Smooth muscle cell (in vitro differentiated cells): Measurements from ENCODE around the gene FAM162B. TPM values are rescaled to one million over a fixed set of nuclear protein-coding genes. Genes with fewer than 3 reads are reported as not detected.

Experiments
- DNase-seq: peaks from one replicate; lab custom pipeline; 2025; ENCODE audit not compliant: unreplicated experiment; lab: John Stamatoyannopoulos, UW
- H2AFZ ChIP-seq: fragments of 200-600 bp; sonication (generic); 2 replicates; pipeline ENCODE4 v1.6.0; 2016; ENCODE audit warnings: antibody characterized with exemption, low read depth, mild to moderate bottlenecking
- H3F3A ChIP-seq: fragments of 200-600 bp; sonication (generic); 2 replicates; pipeline ENCODE4 v1.6.0; 2017; ENCODE audit warnings: antibody characterized with exemption, low read depth
- H3K27ac ChIP-seq: fragments of 200-600 bp; sonication (generic); 2 replicates; pipeline ENCODE4 v1.5.1; 2016; ENCODE audit warnings: low read depth, mild to moderate bottlenecking
- H3K27me3 ChIP-seq: fragments of 200-600 bp; sonication (generic); 2 replicates; pipeline ENCODE4 v1.6.1; 2016; ENCODE audit warnings: low read depth, mild to moderate bottlenecking
- H3K36me3 ChIP-seq: fragments of 200-600 bp; sonication (generic); 2 replicates; pipeline ENCODE4 v1.5.1; 2016; ENCODE audit warnings: low read depth
- H3K4me1 ChIP-seq: fragments of 200-600 bp; sonication (generic); 2 replicates; pipeline ENCODE4 v1.5.1; 2016; ENCODE audit warnings: low read depth
- H3K4me2 ChIP-seq: fragments of 200-600 bp; sonication (generic); 2 replicates; pipeline ENCODE4 v1.6.0; 2016; ENCODE audit warnings: mild to moderate bottlenecking
- H3K4me3 ChIP-seq: fragments of 200-600 bp; sonication (generic); 2 replicates; pipeline ENCODE4 v1.5.1; 2016; ENCODE audit warnings: mild to moderate bottlenecking
- H3K79me2 ChIP-seq: fragments of 200-600 bp; sonication (generic); 2 replicates; pipeline ENCODE4 v1.6.0; 2016; ENCODE audit warnings: low read depth, mild to moderate bottlenecking
- H3K9ac ChIP-seq: fragments of 200-600 bp; sonication (generic); 2 replicates; pipeline ENCODE4 v1.6.0; 2016; ENCODE audit warnings: low read depth
- H3K9me3 ChIP-seq: fragments of 200-600 bp; sonication (generic); replicated peaks from 2 replicates; pipeline ENCODE4 v1.5.1; 2016; ENCODE audit warnings: low read depth
- H4K20me1 ChIP-seq: fragments of 200-600 bp; sonication (generic); 2 replicates; pipeline ENCODE4 v1.6.0; 2016; ENCODE audit warnings: low read depth
- WGBS: methylation state at CpG from one replicate; pipeline ENCODE4 v1.1.7; 2016; ENCODE audit warnings: low lambda C conversion rate; 5-methylcytosine and 5-hydroxymethylcytosine counted together
- polyA plus RNA-seq: library from polyadenylated mRNA; unstranded; fragments of >200 nt; fragmentation: Nextera tagmentation; extraction: Ambion mirVana; gene quantifications from 2 replicates; pipeline ENCODE4 v1.2.1, GENCODE V29; 2016
- total RNA-seq: library from RNA; depleted of rRNA; stranded (reverse); fragments of >200 nt; gene quantifications from 2 replicates; pipeline ENCODE4 v1.2.3, GENCODE V29; 2014
- TF ChIP-seq, protein P1 (sequence below): fragments of 200-600 bp; sonication (generic); IDR thresholded peaks from 2 replicates; pipeline ENCODE4 v1.5.1; 2017; ENCODE audit warnings: borderline replicate concordance, mild to moderate bottlenecking, antibody characterized with exemption; ENCODE audit not compliant: insufficient read depth, poor library complexity, severe bottlenecking

Gene FAM162B
- total and polyA plus RNA-seq, 2 experiments from 2014 or later = 0.18 to 0.61 TPM

GRCh38 chr6:116797585-116797984, 32.1 kb upstream of the FAM162B start:
- H3K4me1 ChIP-seq = no peaks in the 10 kb centered on the region
- no peaks in the 10 kb centered on the region for H3F3A ChIP-seq
- H3K27me3 ChIP-seq = no peaks in the 10 kb centered on the region
- WGBS = 80% methylated on average over 2 of the region's 2 CpGs
- no peaks in the 10 kb centered on the region for H3K79me2 ChIP-seq
- H2AFZ ChIP-seq = no peak overlapping the region
- no peak overlapping the region for H3K4me3 ChIP-seq
- H3K27ac ChIP-seq = no peak overlapping the region
- DNase-seq = no peak
- H4K20me1 ChIP-seq = no peaks in the 10 kb centered on the region
- no peak overlapping the region for H3K9ac ChIP-seq
- H3K36me3 ChIP-seq = no peaks in the 10 kb centered on the region
- no peak overlapping the region for H3K4me2 ChIP-seq
- no peaks in the 10 kb centered on the region for H3K9me3 ChIP-seq
- TF ChIP-seq, protein P1, sequence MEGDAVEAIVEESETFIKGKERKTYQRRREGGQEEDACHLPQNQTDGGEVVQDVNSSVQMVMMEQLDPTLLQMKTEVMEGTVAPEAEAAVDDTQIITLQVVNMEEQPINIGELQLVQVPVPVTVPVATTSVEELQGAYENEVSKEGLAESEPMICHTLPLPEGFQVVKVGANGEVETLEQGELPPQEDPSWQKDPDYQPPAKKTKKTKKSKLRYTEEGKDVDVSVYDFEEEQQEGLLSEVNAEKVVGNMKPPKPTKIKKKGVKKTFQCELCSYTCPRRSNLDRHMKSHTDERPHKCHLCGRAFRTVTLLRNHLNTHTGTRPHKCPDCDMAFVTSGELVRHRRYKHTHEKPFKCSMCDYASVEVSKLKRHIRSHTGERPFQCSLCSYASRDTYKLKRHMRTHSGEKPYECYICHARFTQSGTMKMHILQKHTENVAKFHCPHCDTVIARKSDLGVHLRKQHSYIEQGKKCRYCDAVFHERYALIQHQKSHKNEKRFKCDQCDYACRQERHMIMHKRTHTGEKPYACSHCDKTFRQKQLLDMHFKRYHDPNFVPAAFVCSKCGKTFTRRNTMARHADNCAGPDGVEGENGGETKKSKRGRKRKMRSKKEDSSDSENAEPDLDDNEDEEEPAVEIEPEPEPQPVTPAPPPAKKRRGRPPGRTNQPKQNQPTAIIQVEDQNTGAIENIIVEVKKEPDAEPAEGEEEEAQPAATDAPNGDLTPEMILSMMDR = no peak

DNA sequence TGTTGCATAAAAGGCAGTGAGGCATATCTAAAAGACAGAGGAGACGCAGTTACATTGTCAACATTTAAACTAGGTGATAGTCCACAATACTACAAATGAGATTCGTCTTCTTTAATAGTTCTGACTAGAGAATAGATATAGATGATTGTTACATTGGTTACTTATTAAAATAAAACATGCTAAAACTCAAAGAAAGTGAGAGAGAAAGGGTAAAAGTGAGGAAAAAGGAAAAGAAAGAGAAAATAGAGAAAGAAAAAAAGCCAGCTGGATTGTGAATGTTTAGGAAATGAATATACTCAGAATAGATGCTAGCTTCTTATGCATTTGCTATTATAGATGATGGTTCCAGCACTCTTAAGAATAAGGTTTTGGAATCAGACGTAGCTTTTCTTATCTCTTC, 27.7 kb upstream of the FAM162B start:
- H3K79me2 ChIP-seq = no peaks in the 10 kb centered on the region
- 80% methylated on average over 3 of the region's 3 CpGs for WGBS
- H3K9ac ChIP-seq = no peak overlapping the region
- no peaks in the 10 kb centered on the region for H3K9me3 ChIP-seq
- H4K20me1 ChIP-seq = no peaks in the 10 kb centered on the region
- H3F3A ChIP-seq = no peaks in the 10 kb centered on the region
- H3K36me3 ChIP-seq = no peaks in the 10 kb centered on the region
- H3K27me3 ChIP-seq = no peaks in the 10 kb centered on the region
- TF ChIP-seq, protein P1 = no peak
- no peak overlapping the region for H3K4me2 ChIP-seq
- no peak overlapping the region for H3K27ac ChIP-seq
- H2AFZ ChIP-seq = no peak overlapping the region
- H3K4me1 ChIP-seq = no peaks in the 10 kb centered on the region
- no peak for DNase-seq
- no peak overlapping the region for H3K4me3 ChIP-seq

DNA sequence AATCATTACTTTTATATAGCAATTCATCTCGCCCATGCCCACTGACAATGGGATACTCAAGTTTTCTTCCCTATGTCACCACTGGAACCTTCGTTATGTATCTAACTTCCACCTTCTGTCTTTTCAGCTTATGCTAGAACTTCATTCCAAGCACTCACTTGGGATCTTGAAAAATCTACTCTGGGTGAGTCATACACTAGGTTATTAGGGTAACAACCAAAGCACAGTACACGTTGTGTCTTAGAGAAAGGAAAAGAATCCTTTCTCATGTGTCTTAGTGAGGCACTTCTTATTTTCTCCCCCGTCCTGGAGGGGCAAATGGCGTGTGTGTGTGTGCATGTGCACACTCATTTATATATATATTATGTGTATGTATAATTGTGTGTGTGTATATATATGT, 18.3 kb upstream of the FAM162B start:
- Histone ChIP-seq H3K27me3 (no peaks in the 10 kb centered on the region), H4K20me1 (no peaks in the 10 kb centered on the region), H3K4me2 (no peak overlapping the region), H2AFZ (no peak overlapping the region), H3K36me3 (no peaks in the 10 kb centered on the region), H3F3A (no peaks in the 10 kb centered on the region), H3K27ac (no peak overlapping the region), H3K4me1 (no peaks in the 10 kb centered on the region), H3K79me2 (no peaks in the 10 kb centered on the region), H3K9me3 (no peaks in the 10 kb centered on the region), H3K4me3 (no peak overlapping the region), H3K9ac (no peak overlapping the region)
- no peak for DNase-seq
- 66% methylated on average over 5 of the region's 5 CpGs for WGBS
- TF ChIP-seq, protein P1 = no peak

DNA sequence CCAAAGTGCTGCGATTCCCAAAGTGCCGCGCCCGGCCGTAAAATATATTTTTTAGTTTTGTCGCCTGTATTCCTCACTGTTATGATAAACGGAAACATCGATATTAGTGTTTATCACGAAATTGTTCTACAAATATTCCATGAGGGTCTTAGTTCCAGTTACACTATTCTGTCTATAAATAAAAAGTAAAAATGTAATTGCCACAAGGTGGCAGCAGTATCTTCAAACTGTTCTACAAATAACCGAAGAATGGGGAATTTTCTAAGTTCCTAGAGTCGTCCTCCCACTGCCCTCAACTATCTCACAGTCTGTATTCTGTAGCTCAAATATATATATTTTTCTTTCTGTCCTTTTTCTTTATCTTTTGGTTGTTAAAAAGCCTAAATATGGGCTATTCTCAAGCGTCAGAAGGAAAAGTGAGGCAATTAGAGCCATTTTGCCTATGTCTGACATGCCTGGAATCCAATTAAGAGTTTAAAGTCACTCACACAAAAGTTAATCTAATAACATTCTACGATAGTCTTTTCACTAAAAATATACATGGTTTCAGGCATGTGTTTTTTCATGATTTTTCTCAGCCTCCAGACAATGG, 14.2 kb upstream of the FAM162B start:
- H3F3A ChIP-seq = no peaks in the 10 kb centered on the region
- no peak overlapping the region for H3K9ac ChIP-seq
- H3K27me3 ChIP-seq = no peaks in the 10 kb centered on the region
- H3K36me3 ChIP-seq = no peaks in the 10 kb centered on the region
- H3K79me2 ChIP-seq = no peaks in the 10 kb centered on the region
- no peaks in the 10 kb centered on the region for H4K20me1 ChIP-seq
- no peak overlapping the region for H3K4me3 ChIP-seq
- H3K4me1 ChIP-seq = no peaks in the 10 kb centered on the region
- TF ChIP-seq, protein P1 = peak; percentile 59
- WGBS = 41% methylated on average over 13 of the region's 13 CpGs
- peak overlapping the region; percentile 20 for H3K4me2 ChIP-seq
- no peak for DNase-seq
- no peak overlapping the region for H3K27ac ChIP-seq
- H2AFZ ChIP-seq = peak overlapping the region; percentile 46
- no peaks in the 10 kb centered on the region for H3K9me3 ChIP-seq
